Right ventricle myocardium superior (tissue), 1 donor: ENCODE measurements around the gene VIP. TPM values are rescaled to one million over a fixed set of nuclear protein-coding genes. Genes with fewer than 3 reads are reported as not detected.

ENCODE experiments used
- ATAC-seq: fragments of 200-7000 bp; cut with Tn5 transposase; one replicate; pipeline ENCODE4 v1.9.1; 2020; ENCODE audit warnings: mild to moderate bottlenecking; ENCODE audit not compliant: poor library complexity
- DNase-seq: peaks from one replicate; pipeline ENCODE4 v3.0.0-alpha.2; 2020
- intact Hi-C: fragments of 100-400 bp; cut with DNase I; formaldehyde crosslinking; loops from one replicate; pipeline ENCODE4 v1.11.2; 2022
- total RNA-seq: library from RNA; stranded (reverse); fragmentation: NEBNext Ultra II Directional; extraction: Animal tissue kit (Norgen Biotek cat#: 25700); gene quantifications from one replicate; pipeline ENCODE4 v1.2.1, GENCODE V29; 2021
- donor health status: DM: no; HTN: yes; CAD: no; lungs with severe emphysema.

VIP gene
- total RNA-seq, 1 donor from 2014 or later: 0.13 TPM

- intact Hi-C loops: no loop called here
- ATAC-seq: no peak
- DNase-seq: no peak
These were observed 20.6 kb downstream of the VIP start for GRCh38 chr6:152771061-152771687.

DNA sequence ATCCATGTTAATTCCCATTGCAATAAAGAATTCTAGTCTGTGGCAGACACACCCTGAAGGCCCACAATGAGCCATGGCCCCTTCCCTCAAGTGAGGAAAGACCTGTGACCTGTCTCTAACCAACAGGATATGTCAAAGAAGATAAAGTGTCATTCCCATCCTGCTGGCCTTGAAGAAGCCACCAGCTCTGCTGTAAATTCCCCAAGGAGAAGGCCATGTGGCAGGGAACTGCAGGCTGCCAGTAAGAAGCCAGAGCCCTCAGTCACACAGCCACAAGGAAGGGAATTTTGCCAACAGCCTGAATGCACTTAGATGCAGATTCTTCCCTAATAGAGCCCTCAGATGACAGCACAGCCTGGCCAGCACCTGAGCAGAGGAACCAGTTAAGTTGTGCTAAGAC is 24.8 kb downstream of the VIP start:
- no peak for ATAC-seq
- intact Hi-C loops: no loop called here
- DNase-seq: no peak

DNA sequence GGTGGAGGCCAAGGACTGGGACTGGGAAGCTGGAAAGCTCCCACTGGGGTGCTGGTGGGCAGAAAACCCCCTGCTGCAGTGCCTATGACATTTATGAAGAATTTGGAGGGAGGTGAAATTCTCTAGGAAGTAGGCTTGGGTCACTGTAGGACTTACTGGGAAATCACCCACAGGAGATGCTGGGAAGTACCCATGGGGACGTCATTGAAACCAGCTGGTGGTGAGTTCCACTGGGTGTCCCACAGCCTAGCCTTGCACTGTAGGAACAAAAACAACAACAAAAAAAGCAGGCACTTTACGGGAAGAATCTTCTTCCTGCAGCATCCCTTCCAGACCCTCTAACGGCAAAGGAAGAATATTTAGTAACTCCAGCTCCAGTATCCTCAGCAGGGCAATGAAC is 26.2 kb downstream of the VIP start:
- ATAC-seq (no peak), DNase-seq (no peak)
- intact Hi-C loops: no loop called here

- DNase-seq: no peak
- no peak for ATAC-seq
- intact Hi-C loops: no loop called here
These were observed 32.8 kb downstream of the VIP start for GRCh38 chr6:152783217-152783878.

- DNase-seq (no peak), ATAC-seq (no peak)
- intact Hi-C loops: no loop called here
These were observed 44.1 kb downstream of the VIP start for GRCh38 chr6:152794696-152795095.

DNA sequence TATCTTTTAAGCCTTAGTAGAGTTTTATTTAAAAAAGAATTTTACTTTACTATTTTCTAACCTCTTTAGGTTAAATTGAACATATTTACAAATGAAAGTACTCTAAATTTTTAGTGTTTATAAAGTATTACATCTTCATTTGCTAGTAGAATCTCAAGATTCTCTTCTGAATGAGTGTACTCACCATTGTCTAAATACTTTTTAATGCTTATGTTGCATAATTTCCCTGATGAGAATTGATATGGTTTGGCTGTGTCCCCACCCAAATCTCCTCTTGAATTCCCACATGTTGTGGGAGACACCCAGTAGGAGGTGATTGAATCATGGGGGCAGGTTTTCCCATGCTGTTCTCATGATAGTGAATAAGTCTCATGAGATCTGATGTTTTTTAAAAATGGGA is 53.6 kb downstream of the VIP start:
- ATAC-seq: no peak
- DNase-seq: no peak
- intact Hi-C loops: no loop called here

Other genes starting within 250 kb of the VIP start
- 80.1 TPM for gene SYNE1, start 113.4 kb upstream of the VIP start, total RNA-seq
- gene MYCT1, start 52.9 kb upstream of the VIP start, total RNA-seq: 13.7 TPM
- 1.9 TPM for gene FBXO5, start 232.2 kb downstream of the VIP start, total RNA-seq